Kidney tubule cell (primary cell): Measurements from ENCODE around the gene LRRC75A.
"Not testable (repeated sequence)": the region's sequence is repeated elsewhere in the genome, so short reads cannot be mapped to it uniquely, and the experiment has no call there.

Source experiments
- DNase-seq: peaks from one replicate; pipeline ENCODE4 v3.0.0-alpha.2; 2018; ENCODE audit warnings: low spot score

Gene LRRC75A

DNA sequence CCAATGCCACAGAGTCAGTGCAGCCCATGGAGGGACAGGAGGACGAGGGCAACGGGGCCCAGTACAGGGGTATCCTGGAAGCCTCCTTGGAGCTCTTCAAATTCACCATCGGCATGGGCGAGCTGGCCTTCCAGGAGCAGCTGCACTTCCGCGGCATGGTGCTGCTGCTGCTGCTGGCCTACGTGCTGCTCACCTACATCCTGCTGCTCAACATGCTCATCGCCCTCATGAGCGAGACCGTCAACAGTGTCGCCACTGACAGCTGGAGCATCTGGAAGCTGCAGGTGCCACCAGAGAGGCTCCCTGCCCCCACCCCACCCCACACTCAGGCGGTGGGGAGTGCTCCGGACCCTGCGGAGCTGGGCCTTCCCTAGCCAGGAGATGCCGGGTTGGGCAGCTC lies 60.0 kb downstream of the LRRC75A start:
- no peak for DNase-seq

- DNase-seq = no peak
Measured at GRCh38 chr17:16430650-16431049, 61.3 kb downstream of the LRRC75A start.

DNA sequence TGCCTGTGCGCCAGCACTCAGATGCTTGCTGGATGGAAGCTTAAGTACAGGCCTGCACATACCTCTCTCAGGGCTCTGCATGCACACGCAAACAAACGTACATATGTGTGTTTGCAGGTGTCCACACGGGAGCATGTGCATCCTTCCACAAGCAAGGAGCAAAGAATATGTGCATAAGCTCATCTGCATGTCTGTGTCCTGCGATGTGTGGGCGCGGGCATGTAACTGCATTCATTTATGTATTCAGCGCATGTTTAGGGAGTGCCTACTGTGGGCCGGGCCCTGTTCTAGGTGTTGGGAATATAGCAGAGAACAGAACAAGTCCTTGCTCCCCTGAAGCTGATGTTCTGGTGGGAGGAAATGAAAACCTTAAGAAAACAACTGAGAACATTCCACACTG lies 62.9 kb downstream of the LRRC75A start:
- DNase-seq = no peak

GRCh38 chr17:16428098-16428882 lies 63.7 kb downstream of the LRRC75A start:
- peak; percentile 58 for DNase-seq

DNA sequence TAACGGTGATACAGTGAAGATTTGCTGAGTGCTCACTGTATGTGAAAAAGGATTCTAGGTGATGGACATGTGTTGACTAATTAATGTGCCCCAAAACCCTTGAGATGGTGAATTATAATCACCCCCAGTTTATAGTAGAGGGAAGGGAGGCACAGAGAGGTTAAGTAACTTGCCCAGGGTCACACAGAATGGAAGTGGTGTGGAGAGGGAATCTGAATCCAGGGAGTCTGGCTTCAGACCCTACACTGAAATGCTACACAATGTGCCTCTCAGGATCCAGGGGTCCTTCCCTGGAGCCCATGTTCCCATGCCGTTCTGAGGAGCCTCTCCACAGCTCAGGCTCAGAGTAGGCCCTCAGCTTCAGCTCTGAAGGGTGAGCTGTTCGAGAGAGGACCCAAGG lies 65.0 kb downstream of the LRRC75A start:
- no peak for DNase-seq

- no peak for DNase-seq
Measured at GRCh38 chr17:16425698-16426659, 66.0 kb downstream of the LRRC75A start.

- DNase-seq = no peak
Measured at GRCh38 chr17:16425202-16425601, 66.8 kb downstream of the LRRC75A start.

DNA sequence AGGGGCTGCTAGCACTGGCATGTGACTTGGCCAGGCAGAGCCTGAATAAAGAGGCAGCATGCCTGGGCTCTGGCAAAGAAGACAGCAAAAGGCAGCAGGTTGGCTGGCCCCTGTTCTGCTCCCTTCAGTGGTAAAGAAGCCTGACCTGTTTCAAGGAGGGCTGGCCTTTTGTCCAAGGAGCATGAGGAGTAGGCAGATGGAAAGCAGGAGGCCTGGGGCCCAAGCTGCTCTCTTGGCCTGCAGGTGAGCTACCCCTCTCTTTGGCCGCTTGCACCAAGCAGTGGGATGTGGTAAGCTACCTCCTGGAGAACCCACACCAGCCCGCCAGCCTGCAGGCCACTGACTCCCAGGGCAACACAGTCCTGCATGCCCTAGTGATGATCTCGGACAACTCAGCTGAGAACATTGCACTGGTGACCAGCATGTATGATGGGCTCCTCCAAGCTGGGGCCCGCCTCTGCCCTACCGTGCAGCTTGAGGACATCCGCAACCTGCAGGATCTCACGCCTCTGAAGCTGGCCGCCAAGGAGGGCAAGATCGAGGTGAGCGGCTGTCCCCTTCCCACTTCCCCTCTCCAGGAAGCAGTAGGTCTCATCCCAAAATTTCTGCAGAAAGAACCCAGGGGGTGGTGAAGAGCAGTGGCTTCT lies 68.6 kb downstream of the LRRC75A start:
- no peak for DNase-seq

- DNase-seq = no peak
Measured at GRCh38 chr17:16422416-16422815, 69.6 kb downstream of the LRRC75A start.

DNA sequence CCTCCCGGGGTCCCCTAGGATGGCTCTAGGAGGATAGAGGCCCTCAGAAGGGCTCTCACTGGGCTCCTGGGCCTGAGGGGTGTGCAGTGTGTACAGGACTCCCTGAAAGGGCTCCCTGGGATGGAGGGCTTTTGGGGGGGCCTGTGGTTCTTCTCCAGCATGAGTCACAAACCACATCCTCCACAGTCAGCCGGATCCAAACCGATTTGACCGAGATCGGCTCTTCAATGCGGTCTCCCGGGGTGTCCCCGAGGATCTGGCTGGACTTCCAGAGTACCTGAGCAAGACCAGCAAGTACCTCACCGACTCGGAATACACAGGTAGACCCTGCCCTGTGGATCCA lies 72.1 kb downstream of the LRRC75A start:
- DNase-seq = peak; percentile 70

- peak; percentile 88 for DNase-seq
Measured at GRCh38 chr17:16419074-16419928, 72.7 kb downstream of the LRRC75A start.

- DNase-seq = peak; percentile 28
Measured at GRCh38 chr17:16418685-16419068, 73.3 kb downstream of the LRRC75A start.

- DNase-seq = peak; percentile 88
Measured at GRCh38 chr17:16417896-16418684, 73.9 kb downstream of the LRRC75A start.

DNA sequence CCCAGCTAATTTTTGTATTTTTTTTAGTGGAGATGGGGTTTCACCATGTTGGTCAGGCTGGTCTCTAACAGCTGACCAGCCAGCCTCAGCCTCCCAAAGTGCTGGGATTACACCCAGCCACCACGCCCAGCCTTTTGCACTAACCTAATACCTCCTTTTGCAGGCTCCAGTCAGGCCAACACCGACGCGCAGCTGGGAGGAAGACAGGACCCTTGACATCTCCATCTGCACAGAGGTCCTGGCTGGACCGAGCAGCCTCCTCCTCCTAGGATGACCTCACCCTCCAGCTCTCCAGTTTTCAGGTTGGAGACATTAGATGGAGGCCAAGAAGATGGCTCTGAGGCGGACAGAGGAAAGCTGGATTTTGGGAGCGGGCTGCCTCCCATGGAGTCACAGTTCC lies 74.6 kb downstream of the LRRC75A start:
- DNase-seq = no peak

- no peak for DNase-seq
Measured at GRCh38 chr17:16415031-16415924, 76.7 kb downstream of the LRRC75A start, which contains the start of gene TRPV2. TSS of gene TRPV2 (plus strand) at chr17:16415571. CDS start at chr17:16417669, 2,098 bp downstream.

DNA sequence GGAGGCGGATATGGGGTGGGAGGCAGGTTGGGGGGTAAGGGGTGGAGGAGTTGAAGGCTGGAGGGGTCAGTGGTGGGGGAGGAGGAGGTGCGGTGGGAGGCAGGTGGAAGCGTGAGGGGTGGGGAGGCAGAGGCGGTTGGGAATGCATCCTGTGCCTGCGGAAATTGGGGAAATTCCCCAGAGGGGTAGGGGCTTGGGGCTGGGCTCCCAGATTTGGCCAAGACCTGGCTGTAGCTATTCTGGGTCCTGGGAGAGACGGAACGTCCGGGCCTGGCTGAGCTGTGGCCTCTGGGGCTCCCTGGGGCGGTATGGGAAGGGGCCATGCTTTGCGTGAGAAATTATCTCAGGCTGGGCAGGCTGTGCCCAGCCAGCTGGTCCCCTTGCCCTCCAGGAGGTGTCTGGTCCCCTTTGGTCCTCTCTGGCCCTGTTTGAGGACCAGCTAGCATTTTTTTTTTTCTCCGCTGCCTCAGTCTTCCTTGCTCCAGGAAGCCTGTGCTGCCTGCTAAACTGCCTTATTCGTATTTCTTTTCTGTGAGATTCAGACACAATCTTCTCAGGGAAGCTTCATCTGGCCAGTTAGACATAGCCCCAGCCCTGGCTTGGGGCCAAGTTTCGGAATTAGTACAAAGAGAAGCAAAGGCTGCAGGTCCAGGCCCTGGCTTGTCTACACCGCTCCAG lies 83.9 kb downstream of the LRRC75A start:
- DNase-seq = peak; percentile 44

- no peak for DNase-seq
Measured at GRCh38 chr17:16406742-16407674, 85.0 kb downstream of the LRRC75A start.

DNA sequence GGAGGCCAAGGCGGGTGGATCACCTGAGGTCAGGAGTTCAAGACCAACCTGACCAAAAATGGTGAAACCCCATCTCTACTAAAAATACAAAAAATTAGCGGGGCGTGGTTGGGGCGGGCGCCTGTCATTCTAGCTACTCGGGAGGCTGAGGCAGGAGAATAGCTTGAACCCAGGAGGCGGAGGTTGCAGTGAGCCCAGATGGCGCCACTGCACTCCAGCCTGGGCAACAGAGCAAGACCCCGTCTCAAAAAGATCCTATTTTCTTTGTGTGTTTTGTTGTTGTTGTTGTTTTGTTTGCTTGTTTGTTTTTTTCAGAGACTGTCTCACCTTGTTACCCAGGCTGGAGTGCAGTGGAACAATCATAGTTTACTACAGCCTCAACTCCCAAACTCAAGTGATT lies 88.1 kb downstream of the LRRC75A start:
- DNase-seq = not testable (repeated sequence)
